ENCODE results near the gene LAMA2.

Gene LAMA2

DNA sequence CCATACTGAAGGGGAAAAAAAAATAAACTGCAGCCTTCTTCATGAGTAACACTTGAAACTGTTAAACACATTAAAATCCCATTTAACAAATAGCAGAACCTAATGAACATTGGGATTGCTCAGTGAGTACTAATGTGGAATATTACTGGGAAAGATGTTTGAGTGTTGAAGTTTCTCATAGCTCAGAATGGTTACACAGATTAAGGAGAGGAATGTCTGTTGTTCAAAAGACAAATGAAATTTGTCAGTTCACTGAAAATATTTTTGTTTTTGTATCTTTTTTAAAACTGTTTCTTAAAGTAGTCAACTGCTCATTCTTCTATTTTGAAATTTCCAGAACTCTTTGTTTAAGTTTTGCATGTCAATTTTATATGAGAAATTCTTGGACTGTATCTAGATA lies 374.3 kb downstream of the LAMA2 start:
- no peak overlapping the region for H3K4me3 ChIP-seq (ENCODE audit: low read depth in 1 of 2, low read length in 2 of 2)
- H3K9ac ChIP-seq (ENCODE audit: low read length) = no peak overlapping the region
- H3K27ac ChIP-seq (ENCODE audit: low read depth, low read length) = no peak overlapping the region
- H3K4me1 ChIP-seq (ENCODE audit: insufficient read depth, low read length) = no peaks in the 10 kb centered on the region
- H3K27me3 ChIP-seq (ENCODE audit: control insufficient read depth in 1 of 2, insufficient read depth in 2 of 2, low read length in 2 of 2) = no peaks in the 10 kb centered on the region
- no peaks in the 10 kb centered on the region for H3K36me3 ChIP-seq (ENCODE audit: insufficient read depth, low read length)
- H3K9me3 ChIP-seq (ENCODE audit: low read length) = no peaks in the 10 kb centered on the region

DNA sequence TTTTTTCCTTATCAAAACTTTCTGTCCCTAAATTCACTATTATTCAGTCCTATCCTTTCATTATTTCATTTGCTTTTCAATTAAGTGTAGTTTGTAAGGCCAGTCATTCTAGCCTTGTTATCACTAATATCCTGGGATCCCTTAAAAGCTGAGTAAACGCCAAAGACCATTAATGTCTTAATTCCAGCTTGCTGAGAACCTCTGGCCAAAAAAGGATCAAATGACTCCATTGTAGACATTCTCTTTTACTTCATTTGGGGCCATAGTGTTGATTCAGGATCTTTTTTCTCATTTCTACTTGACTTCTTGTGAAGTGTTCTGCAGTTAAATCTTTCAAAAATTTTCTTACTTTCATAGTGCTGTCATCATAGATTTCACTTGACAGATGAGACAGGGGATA lies 379.7 kb downstream of the LAMA2 start:
- Histone ChIP-seq H3K9me3 (ENCODE audit: low read length) (no peaks in the 10 kb centered on the region), H3K27me3 (ENCODE audit: control insufficient read depth in 1 of 2, insufficient read depth in 2 of 2, low read length in 2 of 2) (no peaks in the 10 kb centered on the region), H3K36me3 (ENCODE audit: insufficient read depth, low read length) (no peaks in the 10 kb centered on the region), H3K4me1 (ENCODE audit: insufficient read depth, low read length) (no peaks in the 10 kb centered on the region), H3K9ac (ENCODE audit: low read length) (no peak overlapping the region), H3K27ac (ENCODE audit: low read depth, low read length) (no peak overlapping the region), H3K4me3 (ENCODE audit: low read depth in 1 of 2, low read length in 2 of 2) (no peak overlapping the region)

DNA sequence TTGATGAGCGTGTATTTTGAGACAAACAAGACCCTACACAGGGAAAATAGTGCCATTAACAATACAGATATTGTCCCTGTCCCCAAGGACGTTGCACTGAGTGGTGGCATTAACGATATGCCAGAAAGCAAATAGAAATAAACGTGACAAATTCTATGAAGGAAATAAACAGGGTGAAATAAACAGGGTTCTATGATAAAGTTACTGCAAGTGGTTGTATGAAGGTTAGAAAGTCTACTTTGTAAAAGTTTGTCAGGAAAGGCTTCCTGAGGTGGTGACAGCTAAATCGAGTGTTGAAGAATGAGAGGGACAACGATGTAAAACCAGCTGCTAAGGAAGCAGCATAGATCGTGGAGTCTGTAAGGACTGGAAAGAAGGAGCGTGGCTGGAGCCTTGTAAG lies 380.2 kb downstream of the LAMA2 start:
- Histone ChIP-seq H3K9me3 (ENCODE audit: low read length) (no peaks in the 10 kb centered on the region), H3K27me3 (ENCODE audit: control insufficient read depth in 1 of 2, insufficient read depth in 2 of 2, low read length in 2 of 2) (no peaks in the 10 kb centered on the region), H3K9ac (ENCODE audit: low read length) (no peak overlapping the region), H3K4me3 (ENCODE audit: low read depth in 1 of 2, low read length in 2 of 2) (no peak overlapping the region), H3K27ac (ENCODE audit: low read depth, low read length) (no peak overlapping the region), H3K36me3 (ENCODE audit: insufficient read depth, low read length) (no peaks in the 10 kb centered on the region), H3K4me1 (ENCODE audit: insufficient read depth, low read length) (no peaks in the 10 kb centered on the region)

DNA sequence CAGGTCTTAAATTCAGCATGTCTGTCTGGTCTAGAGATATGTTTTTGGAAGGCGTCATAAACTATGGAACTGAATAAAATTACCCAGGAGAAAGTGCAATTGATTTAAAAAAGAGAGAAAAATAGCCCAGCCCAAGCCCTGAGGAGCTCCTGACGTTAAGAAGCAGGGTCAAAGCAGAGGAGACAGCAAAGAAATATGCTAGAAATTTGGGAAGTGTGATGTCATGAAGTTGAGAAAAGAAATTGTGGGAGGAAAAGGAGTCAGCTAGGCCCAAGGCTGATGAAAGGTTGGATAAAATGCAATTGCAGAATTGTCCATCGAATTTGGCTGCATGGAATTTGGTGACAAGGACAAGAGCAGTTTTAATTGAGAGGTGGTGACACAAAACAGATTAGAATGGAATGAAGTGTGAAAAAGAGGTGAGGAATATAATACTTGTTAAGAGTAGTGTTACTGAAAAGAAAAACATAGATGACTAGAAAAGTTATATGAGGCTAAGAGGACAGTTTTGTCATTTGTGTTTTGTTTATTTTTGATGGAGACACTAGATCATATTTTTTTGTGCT lies 381.6 kb downstream of the LAMA2 start:
- Histone ChIP-seq H3K36me3 (ENCODE audit: insufficient read depth, low read length) (no peaks in the 10 kb centered on the region), H3K9me3 (ENCODE audit: low read length) (no peaks in the 10 kb centered on the region), H3K27ac (ENCODE audit: low read depth, low read length) (no peak overlapping the region), H3K9ac (ENCODE audit: low read length) (no peak overlapping the region), H3K4me3 (ENCODE audit: low read depth in 1 of 2, low read length in 2 of 2) (no peak overlapping the region), H3K4me1 (ENCODE audit: insufficient read depth, low read length) (no peaks in the 10 kb centered on the region), H3K27me3 (ENCODE audit: control insufficient read depth in 1 of 2, insufficient read depth in 2 of 2, low read length in 2 of 2) (no peaks in the 10 kb centered on the region)

- no peaks in the 10 kb centered on the region for H3K27me3 ChIP-seq (ENCODE audit: control insufficient read depth in 1 of 2, insufficient read depth in 2 of 2, low read length in 2 of 2)
- H3K4me3 ChIP-seq (ENCODE audit: low read depth in 1 of 2, low read length in 2 of 2) = no peak overlapping the region
- no peak overlapping the region for H3K27ac ChIP-seq (ENCODE audit: low read depth, low read length)
- no peaks in the 10 kb centered on the region for H3K36me3 ChIP-seq (ENCODE audit: insufficient read depth, low read length)
- H3K9ac ChIP-seq (ENCODE audit: low read length) = no peak overlapping the region
- H3K4me1 ChIP-seq (ENCODE audit: insufficient read depth, low read length) = no peaks in the 10 kb centered on the region
- no peaks in the 10 kb centered on the region for H3K9me3 ChIP-seq (ENCODE audit: low read length)
Measured at GRCh38 chr6:129267028-129267427, 384.1 kb downstream of the LAMA2 start.

GRCh38 chr6:129269076-129269475 lies 386.1 kb downstream of the LAMA2 start:
- H3K36me3 ChIP-seq (ENCODE audit: insufficient read depth, low read length) = no peaks in the 10 kb centered on the region
- H3K9me3 ChIP-seq (ENCODE audit: low read length) = no peaks in the 10 kb centered on the region
- H3K4me3 ChIP-seq (ENCODE audit: low read depth in 1 of 2, low read length in 2 of 2) = no peak overlapping the region
- H3K27me3 ChIP-seq (ENCODE audit: control insufficient read depth in 1 of 2, insufficient read depth in 2 of 2, low read length in 2 of 2) = no peaks in the 10 kb centered on the region
- no peaks in the 10 kb centered on the region for H3K4me1 ChIP-seq (ENCODE audit: insufficient read depth, low read length)
- H3K27ac ChIP-seq (ENCODE audit: low read depth, low read length) = no peak overlapping the region
- H3K9ac ChIP-seq (ENCODE audit: low read length) = no peak overlapping the region

- Histone ChIP-seq H3K9ac (ENCODE audit: low read length) (no peak overlapping the region), H3K4me3 (ENCODE audit: low read depth in 1 of 2, low read length in 2 of 2) (no peak overlapping the region), H3K27ac (ENCODE audit: low read depth, low read length) (no peak overlapping the region), H3K27me3 (ENCODE audit: control insufficient read depth in 1 of 2, insufficient read depth in 2 of 2, low read length in 2 of 2) (no peaks in the 10 kb centered on the region), H3K9me3 (ENCODE audit: low read length) (no peaks in the 10 kb centered on the region), H3K36me3 (ENCODE audit: insufficient read depth, low read length) (no peaks in the 10 kb centered on the region), H3K4me1 (ENCODE audit: insufficient read depth, low read length) (no peaks in the 10 kb centered on the region)
Measured at GRCh38 chr6:129269891-129270290, 387.0 kb downstream of the LAMA2 start.

DNA sequence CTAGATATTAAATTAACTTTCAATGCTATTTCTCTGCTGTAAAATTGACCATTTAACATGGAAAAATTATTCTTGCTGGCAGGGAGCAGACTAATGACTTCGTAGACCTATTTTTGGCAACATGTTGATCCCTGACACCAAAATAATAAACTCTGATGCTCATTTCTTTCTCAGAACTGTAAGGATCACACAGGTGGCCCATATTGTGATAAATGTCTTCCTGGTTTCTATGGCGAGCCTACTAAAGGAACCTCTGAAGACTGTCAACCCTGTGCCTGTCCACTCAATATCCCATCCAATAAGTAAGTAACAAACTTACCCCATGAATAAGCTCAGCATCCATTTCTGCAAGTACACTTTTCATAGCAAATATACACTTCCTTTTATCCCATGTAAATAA lies 387.5 kb downstream of the LAMA2 start:
- no peaks in the 10 kb centered on the region for H3K36me3 ChIP-seq (ENCODE audit: insufficient read depth, low read length)
- H3K27me3 ChIP-seq (ENCODE audit: control insufficient read depth in 1 of 2, insufficient read depth in 2 of 2, low read length in 2 of 2) = no peaks in the 10 kb centered on the region
- H3K9ac ChIP-seq (ENCODE audit: low read length) = no peak overlapping the region
- no peak overlapping the region for H3K4me3 ChIP-seq (ENCODE audit: low read depth in 1 of 2, low read length in 2 of 2)
- no peaks in the 10 kb centered on the region for H3K4me1 ChIP-seq (ENCODE audit: insufficient read depth, low read length)
- no peak overlapping the region for H3K27ac ChIP-seq (ENCODE audit: low read depth, low read length)
- H3K9me3 ChIP-seq (ENCODE audit: low read length) = no peaks in the 10 kb centered on the region

GRCh38 chr6:129273161-129273560 lies 390.2 kb downstream of the LAMA2 start:
- no peaks in the 10 kb centered on the region for H3K9me3 ChIP-seq (ENCODE audit: low read length)
- no peaks in the 10 kb centered on the region for H3K4me1 ChIP-seq (ENCODE audit: insufficient read depth, low read length)
- no peaks in the 10 kb centered on the region for H3K36me3 ChIP-seq (ENCODE audit: insufficient read depth, low read length)
- H3K27me3 ChIP-seq (ENCODE audit: control insufficient read depth in 1 of 2, insufficient read depth in 2 of 2, low read length in 2 of 2) = no peaks in the 10 kb centered on the region
- H3K9ac ChIP-seq (ENCODE audit: low read length) = no peak overlapping the region
- H3K4me3 ChIP-seq (ENCODE audit: low read depth in 1 of 2, low read length in 2 of 2) = no peak overlapping the region
- no peak overlapping the region for H3K27ac ChIP-seq (ENCODE audit: low read depth, low read length)

- Histone ChIP-seq H3K9me3 (ENCODE audit: low read length) (no peaks in the 10 kb centered on the region), H3K4me1 (ENCODE audit: insufficient read depth, low read length) (no peaks in the 10 kb centered on the region), H3K27me3 (ENCODE audit: control insufficient read depth in 1 of 2, insufficient read depth in 2 of 2, low read length in 2 of 2) (no peaks in the 10 kb centered on the region), H3K27ac (ENCODE audit: low read depth, low read length) (no peak overlapping the region), H3K4me3 (ENCODE audit: low read depth in 1 of 2, low read length in 2 of 2) (no peak overlapping the region), H3K9ac (ENCODE audit: low read length) (no peak overlapping the region), H3K36me3 (ENCODE audit: insufficient read depth, low read length) (no peaks in the 10 kb centered on the region)
Measured at GRCh38 chr6:129276461-129276860, 393.5 kb downstream of the LAMA2 start.

GRCh38 chr6:129276986-129277385 lies 394.0 kb downstream of the LAMA2 start:
- Histone ChIP-seq H3K4me3 (ENCODE audit: low read depth in 1 of 2, low read length in 2 of 2) (no peak overlapping the region), H3K27me3 (ENCODE audit: control insufficient read depth in 1 of 2, insufficient read depth in 2 of 2, low read length in 2 of 2) (no peaks in the 10 kb centered on the region), H3K36me3 (ENCODE audit: insufficient read depth, low read length) (no peaks in the 10 kb centered on the region), H3K27ac (ENCODE audit: low read depth, low read length) (no peak overlapping the region), H3K9me3 (ENCODE audit: low read length) (no peaks in the 10 kb centered on the region), H3K4me1 (ENCODE audit: insufficient read depth, low read length) (no peaks in the 10 kb centered on the region), H3K9ac (ENCODE audit: low read length) (no peak overlapping the region)

DNA sequence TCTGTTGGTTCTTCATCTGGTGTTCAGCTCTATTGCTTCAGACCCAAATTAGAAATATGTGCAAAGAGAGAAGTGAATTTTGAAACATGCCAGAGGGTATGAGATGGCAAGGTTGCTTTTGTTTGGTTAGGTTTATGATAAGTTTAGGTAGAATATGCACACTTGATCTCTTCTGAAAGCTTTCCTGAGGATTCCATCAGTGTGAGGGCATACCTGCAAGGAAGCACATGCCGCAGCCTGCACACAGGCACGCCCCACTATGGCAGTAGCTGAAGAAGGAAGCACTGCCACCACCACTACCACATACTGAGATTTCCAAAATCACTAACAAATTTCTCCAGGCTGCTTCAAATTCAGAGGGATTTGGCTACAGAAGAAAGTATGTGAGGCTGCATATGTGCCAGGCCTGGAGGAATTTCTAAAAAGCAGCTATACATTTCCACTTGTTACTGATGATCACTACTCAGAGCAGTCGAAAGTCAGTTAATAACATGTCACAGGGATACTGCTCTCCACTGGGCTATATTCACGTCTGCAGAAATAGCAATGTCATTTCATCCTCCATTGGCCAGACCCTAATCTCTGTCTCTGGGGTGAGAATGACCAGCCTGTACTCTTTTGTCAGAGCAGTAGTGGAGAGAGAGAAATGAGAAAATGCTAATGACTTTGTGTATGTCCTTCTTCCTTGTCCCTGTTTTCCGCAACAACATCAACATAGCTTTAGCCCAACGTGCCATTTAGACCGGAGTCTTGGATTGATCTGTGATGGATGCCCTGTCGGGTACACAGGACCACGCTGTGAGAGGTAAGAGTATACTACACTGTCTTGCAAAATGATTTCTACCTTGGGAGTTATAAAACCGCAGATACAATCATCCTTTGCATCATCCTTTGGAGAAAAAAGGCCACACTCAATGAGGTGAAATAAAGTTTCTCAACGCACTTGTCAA lies 396.7 kb downstream of the LAMA2 start:
- no peaks in the 10 kb centered on the region for H3K9me3 ChIP-seq (ENCODE audit: low read length)
- no peaks in the 10 kb centered on the region for H3K27me3 ChIP-seq (ENCODE audit: control insufficient read depth in 1 of 2, insufficient read depth in 2 of 2, low read length in 2 of 2)
- H3K4me1 ChIP-seq (ENCODE audit: insufficient read depth, low read length) = no peaks in the 10 kb centered on the region
- no peak overlapping the region for H3K9ac ChIP-seq (ENCODE audit: low read length)
- H3K4me3 ChIP-seq (ENCODE audit: low read depth in 1 of 2, low read length in 2 of 2) = no peak overlapping the region
- no peak overlapping the region for H3K27ac ChIP-seq (ENCODE audit: low read depth, low read length)
- H3K36me3 ChIP-seq (ENCODE audit: insufficient read depth, low read length) = no peaks in the 10 kb centered on the region

Measured in muscle layer of colon (tissue), 2 donors.